Endodermal cell (in vitro differentiated cells): Measurements from ENCODE around the gene EML5. TPM values are rescaled to one million over a fixed set of nuclear protein-coding genes. Genes with fewer than 3 reads are reported as not detected.

Experiments
- DNase-seq: peaks from one replicate; pipeline ENCODE4 v3.0.0-alpha.2; 2017
- H3K27ac ChIP-seq: 2 replicates; pipeline ENCODE4 v1.5.1; 2013; ENCODE audit warnings: mild to moderate bottlenecking, low read depth, low read length, moderate library complexity
- H3K27me3 ChIP-seq: 2 replicates; pipeline ENCODE4 v1.6.1; 2013; ENCODE audit warnings: mild to moderate bottlenecking, low read length, moderate library complexity; ENCODE audit not compliant: insufficient read depth, control insufficient read depth, poor library complexity, severe bottlenecking
- H3K36me3 ChIP-seq: 2 replicates; pipeline ENCODE4 v1.7.0; 2013; ENCODE audit warnings: mild to moderate bottlenecking, low read length, moderate library complexity; ENCODE audit not compliant: control insufficient read depth, insufficient read depth
- H3K4me1 ChIP-seq: one replicate; pipeline ENCODE4 v1.7.0; 2013; ENCODE audit warnings: low read length; ENCODE audit not compliant: control insufficient read depth, insufficient read depth
- H3K4me3 ChIP-seq: 2 replicates; pipeline ENCODE4 v1.5.1; 2013; ENCODE audit warnings: mild to moderate bottlenecking, low read length, moderate library complexity
- H3K9ac ChIP-seq: 2 replicates; pipeline ENCODE4 v1.6.1; 2013; ENCODE audit warnings: mild to moderate bottlenecking, low read length, moderate library complexity; ENCODE audit not compliant: poor library complexity, severe bottlenecking; ENCODE audit errors: extremely low read depth
- H3K9me3 ChIP-seq: 2 replicates; pipeline ENCODE4 v1.6.1; 2013; ENCODE audit warnings: mild to moderate bottlenecking, low read length, moderate library complexity; ENCODE audit not compliant: control insufficient read depth
- H3K27ac Mint-ChIP-seq: 2 replicates; pipeline ENCODE4 v1.8.0; 2020; ENCODE audit warnings: mixed read lengths
- H3K27me3 Mint-ChIP-seq: 2 replicates; pipeline ENCODE4 v1.8.0; 2021; ENCODE audit warnings: mild to moderate bottlenecking, mixed read lengths; ENCODE audit not compliant: insufficient read depth
- H3K36me3 Mint-ChIP-seq: 2 replicates; pipeline ENCODE4 v1.8.0; 2020; ENCODE audit warnings: low read depth, mixed read lengths
- H3K4me1 Mint-ChIP-seq: 2 replicates; pipeline ENCODE4 v1.8.0; 2020; ENCODE audit warnings: mixed read lengths
- H3K4me3 Mint-ChIP-seq: 2 replicates; pipeline ENCODE4 v1.8.0; 2020; ENCODE audit warnings: mild to moderate bottlenecking, moderate library complexity, mixed read lengths
- H3K9me3 Mint-ChIP-seq: 2 replicates; pipeline ENCODE4 v1.8.0; 2020; ENCODE audit warnings: mild to moderate bottlenecking, mixed read lengths
- CTCF ChIP-seq: fragments of 200-600 bp; sonication (generic); conservative IDR thresholded peaks from 2 replicates; pipeline ENCODE4 v1.5.0; 2021; ENCODE audit warnings: antibody characterized with exemption, mild to moderate bottlenecking
- WGBS, 2 experiments: methylation state at CpG; one replicate each; pipeline versions ENCODE4 v1.1.5 to v1.1.7; 2013; ENCODE audit warnings: missing lambda C conversion rate in 2 of 2, mixed read lengths in 1 of 2; ENCODE audit not compliant: insufficient coverage in 1 of 2, insufficient read length in 1 of 2; 5-methylcytosine and 5-hydroxymethylcytosine counted together
- total RNA-seq, 2 donors: library from RNA; stranded (reverse); fragmentation: NEBNext Ultra II Directional in 1 of 2; extraction: Animal tissue kit (Norgen Biotek cat#: 25700) in 1 of 2; gene quantifications; 2 replicates in 1 of 2; 3 replicates in 1 of 2; pipeline ENCODE4 v1.2.1, GENCODE V29; 2021

Gene EML5
- total RNA-seq, 2 donors from 2014 or later = 1.7 to 2.3 TPM

- H3K27ac Mint-ChIP-seq = no peak overlapping the region
These were observed 46.7 kb downstream of the EML5 start for GRCh38 chr14:88746052-88746451.

DNA sequence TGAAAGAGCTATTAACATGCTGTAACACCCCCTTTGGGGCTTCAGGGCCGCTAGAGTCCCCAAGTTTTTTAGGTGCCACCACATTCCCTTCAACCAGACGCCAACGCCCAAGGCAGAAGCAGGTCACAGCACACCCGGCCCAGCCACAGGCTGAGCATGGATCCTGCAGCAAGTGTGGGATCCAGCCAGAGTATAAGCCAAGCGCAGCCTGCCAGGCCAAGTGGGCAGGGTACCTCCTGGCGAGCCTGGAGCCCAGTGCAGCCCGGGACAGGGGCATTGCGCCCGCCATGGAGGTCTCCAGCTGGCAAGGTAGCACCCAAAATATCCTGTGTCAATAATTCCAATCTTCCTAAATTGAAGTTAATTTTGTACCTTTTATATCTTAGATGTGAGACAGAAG is 55.5 kb downstream of the EML5 start:
- no peaks in the 10 kb centered on the region for H3K27me3 ChIP-seq
- H3K9ac ChIP-seq = no peak overlapping the region
- Mint-ChIP-seq H3K9me3 (peaks cover 5% of the 10 kb centered on the region), H3K4me3 (no peak overlapping the region), H3K27ac (no peak overlapping the region), H3K27me3 (no peaks in the 10 kb centered on the region), H3K4me1 (no peaks in the 10 kb centered on the region), H3K36me3 (peaks cover 1% of the 10 kb centered on the region)
- 95 to 100% methylated on average over 1 to 9 of the region's 9 CpGs for WGBS, 2 experiments
- TF ChIP-seq CTCF = no peak
- H3K4me3 ChIP-seq = no peak overlapping the region
- H3K9me3 ChIP-seq = no peaks in the 10 kb centered on the region
- no peak overlapping the region for H3K27ac ChIP-seq
- no peak for DNase-seq
- no peaks in the 10 kb centered on the region for H3K4me1 ChIP-seq
- no peaks in the 10 kb centered on the region for H3K36me3 ChIP-seq

More at GRCh38 chr14:88746052-88746451, 46.7 kb downstream of the EML5 start:
- no peaks in the 10 kb centered on the region for H3K36me3 ChIP-seq
- H3K4me1 Mint-ChIP-seq = no peaks in the 10 kb centered on the region
- no peaks in the 10 kb centered on the region for H3K9me3 ChIP-seq
- no peaks in the 10 kb centered on the region for H3K27me3 ChIP-seq
- no peak for TF ChIP-seq CTCF
- no peaks in the 10 kb centered on the region for H3K4me1 ChIP-seq
- no peak for DNase-seq
- H3K9ac ChIP-seq = no peak overlapping the region
- H3K4me3 Mint-ChIP-seq = no peak overlapping the region
- H3K36me3 Mint-ChIP-seq = no peaks in the 10 kb centered on the region
- H3K4me3 ChIP-seq = no peak overlapping the region
- no peaks in the 10 kb centered on the region for H3K9me3 Mint-ChIP-seq
- 92% methylated on average over 1 of the region's 1 CpG; no CpG with 5 or more reads in 1 of the 2 experiments for WGBS, 2 experiments
- H3K27me3 Mint-ChIP-seq = no peaks in the 10 kb centered on the region
- no peak overlapping the region for H3K27ac ChIP-seq

DNA sequence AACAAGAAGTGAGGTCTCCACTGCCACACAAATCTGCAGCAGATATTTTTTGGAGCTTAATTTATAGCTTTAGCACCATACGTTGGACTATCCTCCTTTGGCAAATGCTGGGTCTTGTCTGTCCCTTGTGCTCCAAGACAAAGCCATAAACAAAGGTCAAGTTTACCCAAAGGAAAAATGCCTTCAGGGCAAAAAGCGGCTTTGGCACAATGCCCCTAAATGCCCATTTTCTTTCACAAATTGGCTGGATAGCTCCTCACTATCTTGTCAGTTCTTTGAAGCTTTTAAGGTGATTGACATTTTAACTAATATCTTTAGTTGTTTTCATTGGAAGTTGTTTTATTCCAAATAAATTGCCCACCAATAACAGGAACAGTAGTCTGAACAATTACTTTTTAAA is 59.6 kb downstream of the EML5 start:
- Mint-ChIP-seq H3K36me3 (peaks cover 1% of the 10 kb centered on the region), H3K4me1 (no peaks in the 10 kb centered on the region), H3K4me3 (no peak overlapping the region), H3K27ac (no peak overlapping the region), H3K9me3 (peaks cover 12% of the 10 kb centered on the region), H3K27me3 (no peaks in the 10 kb centered on the region)
- Histone ChIP-seq H3K27me3 (no peaks in the 10 kb centered on the region), H3K9me3 (no peaks in the 10 kb centered on the region), H3K9ac (no peak overlapping the region), H3K4me1 (no peaks in the 10 kb centered on the region), H3K27ac (no peak overlapping the region), H3K36me3 (no peaks in the 10 kb centered on the region), H3K4me3 (no peak overlapping the region)
- TF ChIP-seq CTCF = no peak
- no peak for DNase-seq
- WGBS, 2 experiments = 71 to 84% methylated on average over 1 to 2 of the region's 2 CpGs
